Hepatocyte (in vitro differentiated cells): ENCODE results near the gene FOXRED2. TPM values are rescaled to one million over a fixed set of nuclear protein-coding genes. Genes with fewer than 3 reads are reported as not detected.

ENCODE experiments used
- DNase-seq: peaks from one replicate; pipeline ENCODE4 v3.0.0-alpha.2; 2016; ENCODE audit warnings: low spot score
- H2AFZ ChIP-seq: fragments of 200-600 bp; sonication (generic); 2 replicates; pipeline ENCODE4 v1.6.0; 2016; ENCODE audit warnings: antibody characterized with exemption, mild to moderate bottlenecking
- H3K27ac ChIP-seq: fragments of 200-600 bp; sonication (generic); 2 replicates; pipeline ENCODE4 v1.5.1; 2016; ENCODE audit warnings: mild to moderate bottlenecking
- H3K27me3 ChIP-seq: fragments of 200-600 bp; sonication (generic); 2 replicates; pipeline ENCODE4 v1.6.1; 2016
- H3K36me3 ChIP-seq: fragments of 200-600 bp; sonication (generic); replicated peaks from 2 replicates; pipeline ENCODE4 v1.5.1; 2016; ENCODE audit warnings: low read depth; ENCODE audit not compliant: insufficient read depth
- H3K4me1 ChIP-seq: fragments of 200-600 bp; sonication (generic); 2 replicates; pipeline ENCODE4 v1.5.1; 2016; ENCODE audit warnings: mild to moderate bottlenecking, moderate library complexity; ENCODE audit not compliant: insufficient read depth
- H3K4me2 ChIP-seq: fragments of 200-600 bp; sonication (generic); 2 replicates; pipeline ENCODE4 v1.6.0; 2016
- H3K4me3 ChIP-seq: fragments of 200-600 bp; sonication (generic); 2 replicates; pipeline ENCODE4 v1.5.1; 2016; ENCODE audit warnings: mild to moderate bottlenecking
- H3K79me2 ChIP-seq: fragments of 200-600 bp; sonication (generic); 2 replicates; pipeline ENCODE4 v1.6.0; 2017; ENCODE audit warnings: mild to moderate bottlenecking
- H3K9me2 ChIP-seq: fragments of 200-600 bp; sonication (generic); replicated peaks from 2 replicates; pipeline ENCODE4 v1.6.0; 2017; ENCODE audit warnings: mild to moderate bottlenecking; ENCODE audit not compliant: insufficient read depth
- H3K9me3 ChIP-seq: fragments of 200-600 bp; sonication (generic); 2 replicates; pipeline ENCODE4 v1.5.1; 2016; ENCODE audit warnings: low read depth, mild to moderate bottlenecking
- H4K20me1 ChIP-seq: fragments of 200-600 bp; sonication (generic); 2 replicates; pipeline ENCODE4 v1.6.0; 2016; ENCODE audit warnings: mild to moderate bottlenecking; ENCODE audit not compliant: insufficient read depth, poor library complexity, severe bottlenecking
- CTCF ChIP-seq: fragments of 200-600 bp; sonication (generic); IDR thresholded peaks from 2 replicates; pipeline ENCODE4 v1.5.1; 2016; ENCODE audit warnings: antibody characterized with exemption, mild to moderate bottlenecking; ENCODE audit not compliant: poor library complexity
- EZH2 ChIP-seq: fragments of 200-600 bp; sonication (generic); IDR thresholded peaks from 2 replicates; pipeline ENCODE4 v1.6.1; 2016; ENCODE audit warnings: antibody characterized with exemption, mild to moderate bottlenecking, borderline replicate concordance
- EZH2phosphoT487 ChIP-seq: fragments of 200-600 bp; sonication (generic); IDR thresholded peaks from one replicate; pipeline ENCODE4 v1.6.1; 2018; ENCODE audit warnings: antibody characterized with exemption, mild to moderate bottlenecking, low read depth, moderate library complexity; ENCODE audit not compliant: unreplicated experiment, severe bottlenecking
- WGBS: methylation state at CpG from one replicate; pipeline ENCODE4 v1.1.6; 2016; ENCODE audit warnings: low lambda C conversion rate; ENCODE audit errors: missing lambda C conversion rate; 5-methylcytosine and 5-hydroxymethylcytosine counted together
- polyA plus RNA-seq: library from polyadenylated mRNA; unstranded; fragments of >200 nt; fragmentation: Nextera tagmentation; extraction: Ambion mirVana; gene quantifications from 2 replicates; pipeline ENCODE4 v1.2.1, GENCODE V29; 2016
- total RNA-seq: library from RNA; depleted of rRNA; stranded (reverse); fragments of >200 nt; gene quantifications from 2 replicates; pipeline ENCODE4 v1.2.3, GENCODE V29; 2014

FOXRED2 gene
- total RNA-seq, result 4.9 and 8.5 TPM in 2 replicates
- 7.7 and 9.7 TPM in 2 replicates for polyA plus RNA-seq

GRCh38 chr22:36506637-36507517, at the start of gene FOXRED2:
Gene FOXRED2 (minus strand): TSS chr22:36507040. CDS start chr22:36506422, 618 bp downstream.
- Histone ChIP-seq H3K4me1 (peaks cover 10% of the 10 kb centered on the region), H3K79me2 (peaks cover 5% of the 10 kb centered on the region), H3K9me3 (no peaks in the 10 kb centered on the region), H3K27ac (peak within 1 kb of the TSS; percentile 56), H2AFZ (peak within 1 kb of the TSS; percentile 71), H4K20me1 (no peaks in the 10 kb centered on the region), H3K9me2 (no peaks in the 10 kb centered on the region), H3K4me3 (peak within 1 kb of the TSS; percentile 50), H3K27me3 (no peaks in the 10 kb centered on the region), H3K36me3 (no peaks in the 10 kb centered on the region), H3K4me2 (peak within 1 kb of the TSS; percentile 82)
- 7% methylated on average over 72 of the region's 75 CpGs for WGBS
- TF ChIP-seq CTCF (no peak), EZH2 (no peak), EZH2phosphoT487 (no peak)
- peak; percentile 96 for DNase-seq

- DNase-seq, result no peak
- H3K36me3 ChIP-seq, result no peaks in the 10 kb centered on the region
- no peak overlapping the region for H2AFZ ChIP-seq
- peaks cover 9% of the 10 kb centered on the region for H3K27me3 ChIP-seq
- no peaks in the 10 kb centered on the region for H3K9me2 ChIP-seq
- no peak overlapping the region for H3K27ac ChIP-seq
- no peaks in the 10 kb centered on the region for H3K4me1 ChIP-seq
- 45% methylated on average over 5 of the region's 5 CpGs for WGBS
- no peaks in the 10 kb centered on the region for H4K20me1 ChIP-seq
- H3K9me3 ChIP-seq, result no peaks in the 10 kb centered on the region
- no peaks in the 10 kb centered on the region for H3K79me2 ChIP-seq
- TF ChIP-seq CTCF (no peak), EZH2phosphoT487 (no peak), EZH2 (no peak)
- no peak overlapping the region for H3K4me2 ChIP-seq
- no peak overlapping the region for H3K4me3 ChIP-seq
Measured at GRCh38 chr22:36554098-36554497, 47.3 kb upstream of the FOXRED2 start.

GRCh38 chr22:36552289-36552688, 45.4 kb upstream of the FOXRED2 start:
- TF ChIP-seq EZH2 (no peak), CTCF (no peak), EZH2phosphoT487 (no peak)
- H3K9me2 ChIP-seq, result no peaks in the 10 kb centered on the region
- H3K4me3 ChIP-seq, result no peak overlapping the region
- H3K4me2 ChIP-seq, result no peak overlapping the region
- no peak overlapping the region for H2AFZ ChIP-seq
- 80% methylated on average over 1 of the region's 1 CpG for WGBS
- H3K9me3 ChIP-seq, result no peaks in the 10 kb centered on the region
- no peaks in the 10 kb centered on the region for H4K20me1 ChIP-seq
- peaks cover 9% of the 10 kb centered on the region for H3K27me3 ChIP-seq
- H3K79me2 ChIP-seq, result no peaks in the 10 kb centered on the region
- H3K4me1 ChIP-seq, result no peaks in the 10 kb centered on the region
- DNase-seq, result no peak
- no peak overlapping the region for H3K27ac ChIP-seq
- no peaks in the 10 kb centered on the region for H3K36me3 ChIP-seq
